ENCODE results near the gene HIP1. TPM values are rescaled to one million over a fixed set of nuclear protein-coding genes. Genes with fewer than 3 reads are reported as not detected.
"Not testable (repeated sequence)": the region's sequence is repeated elsewhere in the genome, so short reads cannot be mapped to it uniquely, and the experiment has no call there.

The HIP1 gene
- total RNA-seq, 1 donor from 2014 or later: 15.6 TPM

GRCh38 chr7:75739796-75740672 lies 1.3 kb upstream of the HIP1 start:
- DNase-seq (ENCODE audit: low read depth, low spot score): peak; percentile 19

GRCh38 chr7:75738975-75739795 lies 444 bp upstream of the HIP1 start:
- DNase-seq (ENCODE audit: low read depth, low spot score): peak; percentile 95

GRCh38 chr7:75737856-75738603 lies 711 bp downstream of the HIP1 start:
- DNase-seq (ENCODE audit: low read depth, low spot score): no peak

- no peak for DNase-seq (ENCODE audit: low read depth, low spot score)
Observed at GRCh38 chr7:75735581-75736350, 3.0 kb downstream of the HIP1 start.

- DNase-seq (ENCODE audit: low read depth, low spot score): no peak
Observed at GRCh38 chr7:75734586-75735458, 3.9 kb downstream of the HIP1 start.

- no peak for DNase-seq (ENCODE audit: low read depth, low spot score)
Observed at GRCh38 chr7:75732764-75733630, 5.7 kb downstream of the HIP1 start.

GRCh38 chr7:75732016-75732521 lies 6.7 kb downstream of the HIP1 start:
- DNase-seq (ENCODE audit: low read depth, low spot score): no peak

- no peak for DNase-seq (ENCODE audit: low read depth, low spot score)
Observed at GRCh38 chr7:75729851-75730274, 8.9 kb downstream of the HIP1 start.

GRCh38 chr7:75727881-75728593 lies 10.7 kb downstream of the HIP1 start:
- DNase-seq (ENCODE audit: low read depth, low spot score): no peak

- not testable (repeated sequence) for DNase-seq (ENCODE audit: low read depth, low spot score)
Observed at GRCh38 chr7:75727351-75727750, 11.4 kb downstream of the HIP1 start.

- DNase-seq (ENCODE audit: low read depth, low spot score): no peak
Observed at GRCh38 chr7:75725306-75725705, 13.4 kb downstream of the HIP1 start.

GRCh38 chr7:75723444-75723843 lies 15.3 kb downstream of the HIP1 start:
- DNase-seq (ENCODE audit: low read depth, low spot score): no peak

GRCh38 chr7:75722373-75722772 lies 16.4 kb downstream of the HIP1 start:
- no peak for DNase-seq (ENCODE audit: low read depth, low spot score)

GRCh38 chr7:75721922-75722321 lies 16.8 kb downstream of the HIP1 start:
- not testable (repeated sequence) for DNase-seq (ENCODE audit: low read depth, low spot score)

GRCh38 chr7:75721426-75721825 lies 17.3 kb downstream of the HIP1 start:
- DNase-seq (ENCODE audit: low read depth, low spot score): no peak

- no peak for DNase-seq (ENCODE audit: low read depth, low spot score)
Observed at GRCh38 chr7:75719626-75720025, 19.1 kb downstream of the HIP1 start.

GRCh38 chr7:75718390-75719031 lies 20.2 kb downstream of the HIP1 start:
- DNase-seq (ENCODE audit: low read depth, low spot score): no peak

GRCh38 chr7:75717746-75718145 lies 21.0 kb downstream of the HIP1 start:
- DNase-seq (ENCODE audit: low read depth, low spot score): not testable (repeated sequence)
